ENCODE measurements around the gene NOSTRIN. TPM values are rescaled to one million over a fixed set of nuclear protein-coding genes. Genes with fewer than 3 reads are reported as not detected.
A peak's percentile ranks its signal among the peaks of the same experiment; 100 is the strongest.

Gene NOSTRIN
- polyA plus RNA-seq, 6 donors from 2014 or later = not detected

DNA sequence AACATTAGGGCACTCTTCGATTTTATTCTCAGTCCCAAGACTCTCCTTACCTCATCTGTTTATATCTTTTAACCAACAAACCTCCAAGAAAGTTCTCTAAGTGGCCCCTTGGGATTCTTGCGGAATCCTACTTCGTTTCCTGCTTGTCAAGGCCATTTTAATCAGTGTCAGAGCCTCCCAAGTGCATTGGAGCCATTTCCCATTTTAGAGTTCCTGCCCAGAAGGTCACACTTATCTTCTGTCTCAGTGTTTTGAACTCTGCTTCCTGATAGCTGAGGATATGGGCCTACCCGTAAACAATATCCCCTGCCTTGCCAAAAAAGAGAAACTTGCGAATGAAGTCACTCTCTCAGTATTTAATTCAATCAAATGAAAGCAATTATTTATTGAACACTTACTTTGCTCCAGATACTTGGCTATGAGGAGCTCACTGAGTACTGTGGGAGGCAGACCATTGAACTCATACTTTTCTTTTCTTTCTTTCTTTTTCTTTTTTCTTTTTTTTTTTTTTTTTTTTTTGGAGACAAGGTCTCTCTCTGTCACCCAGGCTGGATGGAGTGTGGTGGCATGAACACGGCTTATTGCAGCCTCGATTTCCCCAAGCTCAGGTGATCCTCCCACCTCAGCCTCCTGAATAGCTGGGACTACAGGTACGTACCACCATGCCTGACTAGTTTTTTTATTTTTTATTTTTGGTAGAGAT lies 5.7 kb upstream of the NOSTRIN start:
- H3K36me3 Mint-ChIP-seq = peaks cover 0 to 5% of the 10 kb centered on the region in 2 donors
- peaks cover 0 to 3% (median 0%) of the 10 kb centered on the region in 7 donors for H3K9me3 Mint-ChIP-seq

DNA sequence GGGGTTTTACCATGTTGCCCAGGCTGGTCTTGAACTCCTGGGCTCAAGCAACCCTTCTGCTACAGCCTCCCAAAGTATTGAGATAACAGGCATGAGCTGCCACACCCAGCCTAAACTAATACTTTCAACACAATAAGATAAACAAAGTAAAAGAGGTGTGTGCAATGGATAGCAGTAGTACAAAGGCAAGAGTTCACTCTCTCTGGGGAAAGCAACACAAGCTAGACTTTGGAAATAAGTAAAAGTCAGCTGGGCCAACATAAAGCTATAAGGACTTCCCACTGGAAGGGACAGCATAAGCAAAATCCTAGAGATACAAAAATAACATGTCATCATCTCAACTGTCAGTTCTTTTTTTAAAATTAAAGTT lies 5.2 kb upstream of the NOSTRIN start:
- H3K4me3 Mint-ChIP-seq = no peak overlapping the region
- H3K27ac Mint-ChIP-seq = no peak overlapping the region
- peaks cover 0 to 4% (median 0%) of the 10 kb centered on the region in 3 donors for H3K27me3 Mint-ChIP-seq
- H3K36me3 Mint-ChIP-seq = peaks cover 0 to 5% of the 10 kb centered on the region in 2 donors
- DNase-seq (no peak), ATAC-seq (ENCODE audit: low read depth in 2 of 2) (no peak)
- H3K9me3 Mint-ChIP-seq = peaks cover 0 to 3% (median 0%) of the 10 kb centered on the region in 7 donors
- H3K4me1 Mint-ChIP-seq = no peaks in the 10 kb centered on the region

More for the DNA sequence above, 5.7 kb upstream of the NOSTRIN start:
- DNase-seq = no peak
- H3K4me3 Mint-ChIP-seq = no peak overlapping the region
- H3K27ac Mint-ChIP-seq = peak overlapping the region in 1 of 6 donors; percentile 50
- H3K4me1 Mint-ChIP-seq = no peaks in the 10 kb centered on the region
- H3K27me3 Mint-ChIP-seq = peaks cover 0 to 4% (median 0%) of the 10 kb centered on the region in 3 donors
- ATAC-seq (ENCODE audit: low read depth in 2 of 2) = no peak

DNA sequence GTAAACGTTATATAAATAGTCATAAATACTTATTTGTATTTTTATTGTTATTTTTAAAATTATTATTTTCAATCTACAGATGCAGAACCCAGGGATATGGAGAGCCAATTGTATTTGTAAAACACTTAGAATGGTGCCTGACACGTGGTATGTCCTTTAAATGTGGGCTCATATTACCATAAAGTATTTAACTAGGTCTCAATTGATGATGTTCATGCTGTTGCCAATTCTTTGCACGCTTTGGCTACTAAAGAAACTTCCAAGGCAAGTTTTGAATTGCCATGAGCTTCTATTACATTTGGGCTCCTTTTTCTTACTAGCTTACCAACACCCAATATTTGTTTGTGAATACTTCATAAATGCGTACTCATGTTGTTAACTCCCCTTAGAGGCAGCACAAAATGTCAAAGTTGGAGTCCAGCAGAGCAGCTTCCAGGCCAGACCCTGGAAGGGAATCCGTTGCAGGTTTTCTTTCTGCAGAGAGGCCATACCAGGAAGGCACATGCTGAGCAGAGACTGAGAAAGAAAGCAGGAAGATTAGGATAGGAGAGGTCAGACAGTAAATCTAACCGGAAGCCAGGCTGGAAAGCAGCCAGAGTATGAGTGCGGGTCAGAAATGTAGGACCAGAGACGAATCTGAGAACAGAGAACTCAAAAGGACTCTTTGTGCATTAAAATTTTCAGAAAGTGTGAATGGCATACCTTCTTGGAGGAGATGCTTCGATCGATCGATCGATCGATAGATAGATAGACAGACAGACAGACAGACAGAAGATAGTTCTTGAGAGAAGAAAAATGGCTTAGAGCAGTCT lies 4.2 kb upstream of the NOSTRIN start:
- H3K9me3 Mint-ChIP-seq = peaks cover 0 to 3% (median 0%) of the 10 kb centered on the region in 7 donors
- no peak overlapping the region for H3K27ac Mint-ChIP-seq
- no peaks in the 10 kb centered on the region for H3K36me3 Mint-ChIP-seq
- DNase-seq (no peak), ATAC-seq (ENCODE audit: low read depth in 2 of 2) (no peak)
- peaks cover 0 to 4% (median 0%) of the 10 kb centered on the region in 3 donors for H3K27me3 Mint-ChIP-seq
- no peak overlapping the region for H3K4me3 Mint-ChIP-seq
- H3K4me1 Mint-ChIP-seq = no peaks in the 10 kb centered on the region

DNA sequence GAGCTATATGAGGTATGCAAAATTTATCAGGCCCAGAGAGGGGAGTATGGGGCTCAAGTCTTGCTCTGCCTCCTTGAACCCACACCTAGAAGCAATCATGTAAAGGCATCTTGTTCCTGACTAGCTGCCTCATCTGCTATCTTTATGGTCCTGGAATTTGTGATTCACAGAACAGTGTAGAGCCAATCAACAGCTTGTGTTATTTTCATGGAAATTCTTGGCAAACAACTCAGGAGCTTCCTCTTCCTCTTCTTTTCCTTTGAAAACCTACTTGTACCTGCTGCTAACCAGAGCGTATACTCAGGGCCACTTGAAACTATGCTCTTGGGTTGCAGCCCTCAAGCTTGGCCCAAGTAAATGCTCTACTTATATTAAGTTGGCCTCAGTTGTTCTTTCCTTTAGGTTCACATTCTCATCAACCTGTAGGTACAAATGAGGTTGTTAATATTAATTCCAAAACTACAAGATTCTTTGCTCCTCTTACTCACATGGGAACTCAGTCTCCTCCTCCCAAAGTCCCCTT lies 3.5 kb upstream of the NOSTRIN start:
- Mint-ChIP-seq H3K4me1 (no peaks in the 10 kb centered on the region), H3K4me3 (no peak overlapping the region), H3K9me3 (peaks cover 0 to 2% (median 0%) of the 10 kb centered on the region in 7 donors), H3K27ac (no peak overlapping the region), H3K27me3 (peaks cover 0 to 3% (median 0%) of the 10 kb centered on the region in 3 donors), H3K36me3 (no peaks in the 10 kb centered on the region)
- no peak for DNase-seq
- no peak for ATAC-seq (ENCODE audit: low read depth in 2 of 2)

DNA sequence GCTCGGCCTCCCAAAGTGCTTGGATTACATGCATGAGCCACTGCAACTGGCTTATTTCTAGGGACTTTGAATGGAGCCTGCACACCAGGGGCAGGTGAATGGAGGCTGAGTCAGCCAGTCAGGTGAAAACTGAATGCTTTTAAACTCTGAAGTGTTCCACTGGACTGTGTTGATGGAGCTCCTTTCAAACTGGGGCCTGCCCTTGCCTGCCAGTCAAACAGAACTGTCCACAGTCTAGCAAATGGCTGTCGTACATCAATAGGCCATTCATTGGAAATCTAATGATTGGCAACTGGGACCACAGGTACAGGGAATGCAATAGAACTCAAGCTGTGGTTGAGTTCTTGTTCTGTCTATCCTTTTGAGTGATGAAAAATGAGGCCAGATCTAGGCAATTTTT lies 966 bp upstream of the NOSTRIN start:
- Mint-ChIP-seq H3K4me3 (no peak overlapping the region), H3K36me3 (no peaks in the 10 kb centered on the region), H3K4me1 (no peaks in the 10 kb centered on the region), H3K27me3 (no peaks in the 10 kb centered on the region), H3K27ac (no peak overlapping the region), H3K9me3 (no peaks in the 10 kb centered on the region)
- DNase-seq = no peak
- ATAC-seq (ENCODE audit: low read depth in 2 of 2) = no peak

DNA sequence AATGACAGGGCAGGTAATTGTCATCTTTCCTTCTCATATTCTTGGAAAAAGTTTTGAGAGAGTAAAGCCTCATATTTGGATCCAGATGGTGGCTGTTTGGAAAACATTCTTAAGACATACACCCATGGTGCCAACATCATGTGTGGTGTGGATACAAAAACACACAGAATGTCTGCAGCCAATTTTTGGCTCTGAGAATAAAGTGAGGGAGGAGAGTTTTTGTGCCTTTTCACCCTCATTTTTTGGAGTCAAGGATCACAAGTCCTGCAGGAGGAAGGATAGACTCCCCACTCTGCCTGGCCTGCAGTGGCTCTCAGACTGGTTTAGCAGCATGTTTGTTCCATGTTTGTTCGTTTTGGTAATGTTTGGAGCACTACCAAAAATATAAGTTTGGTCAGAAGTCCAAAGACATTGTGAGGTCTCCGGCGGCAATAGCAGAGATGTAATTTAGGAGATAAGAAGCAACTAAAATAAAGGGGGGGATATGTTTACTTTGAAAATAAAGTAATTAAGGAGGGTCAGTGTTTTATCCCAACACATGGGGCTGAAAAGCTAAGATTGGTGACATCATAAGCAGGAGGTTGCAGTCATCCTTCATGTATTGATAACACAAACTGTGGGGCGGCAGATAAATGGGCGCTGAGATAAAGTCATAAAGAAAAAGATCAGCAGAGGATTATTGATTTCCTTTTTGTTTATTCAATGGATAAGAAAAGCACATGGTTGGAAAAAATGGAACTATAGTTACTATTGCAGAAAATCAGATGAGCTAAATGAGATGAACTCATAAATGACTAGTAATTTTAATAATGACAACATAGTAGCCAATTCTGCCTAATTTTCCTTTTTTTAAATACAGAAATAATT lies 655 bp downstream of the NOSTRIN start:
- Mint-ChIP-seq H3K9me3 (no peaks in the 10 kb centered on the region), H3K27me3 (no peaks in the 10 kb centered on the region), H3K4me3 (no peak overlapping the region), H3K36me3 (no peaks in the 10 kb centered on the region), H3K4me1 (no peaks in the 10 kb centered on the region), H3K27ac (no peak overlapping the region)
- DNase-seq (no peak), ATAC-seq (ENCODE audit: low read depth in 2 of 2) (no peak)

DNA sequence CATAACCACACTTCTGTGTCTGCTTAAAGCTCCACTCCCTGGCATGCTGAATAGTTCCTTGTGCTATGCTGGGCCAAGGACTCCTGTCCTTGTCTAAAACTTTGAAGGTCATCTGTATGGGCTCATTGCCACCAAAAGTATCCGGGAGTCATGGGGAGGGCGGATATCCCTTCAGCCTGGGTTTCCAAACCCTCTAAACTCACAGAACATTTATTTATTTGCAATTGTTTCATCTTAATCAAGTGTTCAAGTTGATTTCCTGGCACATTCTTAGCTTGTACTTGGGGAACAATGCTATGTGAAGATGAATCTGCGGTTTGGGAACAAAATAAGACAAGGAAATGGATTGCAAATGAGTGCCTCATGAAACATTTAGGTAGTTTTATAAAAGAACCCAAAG lies 1.8 kb downstream of the NOSTRIN start:
- no peak for DNase-seq
- no peak for ATAC-seq (ENCODE audit: low read depth in 2 of 2)
- H3K36me3 Mint-ChIP-seq = no peaks in the 10 kb centered on the region
- H3K27ac Mint-ChIP-seq = peak overlapping the region in 1 of 6 donors; percentile 61
- no peak overlapping the region for H3K4me3 Mint-ChIP-seq
- H3K9me3 Mint-ChIP-seq = no peaks in the 10 kb centered on the region
- H3K4me1 Mint-ChIP-seq = no peaks in the 10 kb centered on the region
- no peaks in the 10 kb centered on the region for H3K27me3 Mint-ChIP-seq

DNA sequence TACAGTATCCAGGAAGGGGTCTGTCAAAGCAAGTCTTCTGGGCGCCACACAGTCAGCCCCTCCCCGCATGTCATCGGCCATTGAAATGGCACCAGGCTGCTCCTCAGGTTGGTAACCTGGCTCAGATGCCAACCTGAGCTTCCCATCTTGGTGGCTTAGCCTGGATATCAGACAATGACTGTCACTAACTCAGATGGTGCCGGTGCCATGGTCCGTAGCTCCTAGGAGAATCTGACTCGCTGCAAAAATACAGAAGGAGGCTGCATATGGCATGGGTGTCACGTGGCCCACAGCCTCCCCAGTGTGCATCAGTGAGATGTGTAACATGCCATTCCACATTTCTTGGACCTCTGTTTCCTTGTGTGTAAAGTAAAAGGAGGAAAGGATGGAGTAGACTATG lies 3.2 kb downstream of the NOSTRIN start:
- no peaks in the 10 kb centered on the region for H3K36me3 Mint-ChIP-seq
- H3K9me3 Mint-ChIP-seq = no peaks in the 10 kb centered on the region
- no peak for DNase-seq
- no peak overlapping the region for H3K4me3 Mint-ChIP-seq
- H3K4me1 Mint-ChIP-seq = no peaks in the 10 kb centered on the region
- H3K27ac Mint-ChIP-seq = no peak overlapping the region
- H3K27me3 Mint-ChIP-seq = no peaks in the 10 kb centered on the region
- ATAC-seq (ENCODE audit: low read depth in 2 of 2) = no peak

DNA sequence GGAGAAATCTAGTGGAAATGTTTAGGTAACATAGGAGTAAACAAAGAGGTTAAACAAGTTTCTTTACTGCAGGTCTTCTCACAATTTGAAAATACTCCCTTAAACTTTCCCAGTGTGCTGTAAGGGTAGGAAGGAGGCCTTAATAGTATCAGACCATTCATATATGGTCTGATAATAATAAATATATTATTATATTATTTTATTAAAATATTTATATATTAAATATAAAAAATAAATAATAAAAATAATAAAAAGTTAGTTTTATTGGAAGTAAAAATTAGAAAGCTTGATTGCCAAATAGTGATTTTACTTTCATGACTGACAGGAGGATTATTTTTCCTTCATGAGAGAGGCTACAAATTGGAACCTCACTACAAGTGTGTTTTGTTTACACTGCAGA lies 7.1 kb downstream of the NOSTRIN start:
- no peak overlapping the region for H3K4me3 Mint-ChIP-seq
- no peaks in the 10 kb centered on the region for H3K27me3 Mint-ChIP-seq
- H3K4me1 Mint-ChIP-seq = no peaks in the 10 kb centered on the region
- no peaks in the 10 kb centered on the region for H3K9me3 Mint-ChIP-seq
- DNase-seq (no peak), ATAC-seq (ENCODE audit: low read depth in 2 of 2) (no peak)
- H3K36me3 Mint-ChIP-seq = no peaks in the 10 kb centered on the region
- H3K27ac Mint-ChIP-seq = no peak overlapping the region

DNA sequence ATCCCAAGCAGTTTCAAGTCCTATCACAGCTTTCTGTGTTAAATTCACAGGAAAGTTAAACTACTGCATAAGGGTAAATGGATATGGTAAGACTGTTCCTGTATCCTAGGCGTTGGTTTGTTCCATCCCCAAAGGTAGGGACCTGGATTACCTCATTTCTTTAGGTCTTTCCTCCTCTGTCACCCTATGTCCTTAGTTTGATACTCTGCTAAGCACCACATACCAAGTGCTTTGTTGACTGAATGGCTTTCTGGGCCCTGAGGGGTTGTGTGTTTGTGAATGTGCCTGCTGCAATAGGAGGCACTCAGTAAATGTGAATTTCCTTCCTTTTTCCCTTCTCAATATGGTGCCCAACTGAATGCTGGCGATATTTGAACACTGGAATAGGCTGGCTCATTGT lies 7.8 kb downstream of the NOSTRIN start:
- Mint-ChIP-seq H3K27me3 (no peaks in the 10 kb centered on the region), H3K4me1 (no peaks in the 10 kb centered on the region), H3K27ac (no peak overlapping the region), H3K4me3 (no peak overlapping the region), H3K9me3 (no peaks in the 10 kb centered on the region), H3K36me3 (no peaks in the 10 kb centered on the region)
- DNase-seq (no peak), ATAC-seq (ENCODE audit: low read depth in 2 of 2) (no peak)

DNA sequence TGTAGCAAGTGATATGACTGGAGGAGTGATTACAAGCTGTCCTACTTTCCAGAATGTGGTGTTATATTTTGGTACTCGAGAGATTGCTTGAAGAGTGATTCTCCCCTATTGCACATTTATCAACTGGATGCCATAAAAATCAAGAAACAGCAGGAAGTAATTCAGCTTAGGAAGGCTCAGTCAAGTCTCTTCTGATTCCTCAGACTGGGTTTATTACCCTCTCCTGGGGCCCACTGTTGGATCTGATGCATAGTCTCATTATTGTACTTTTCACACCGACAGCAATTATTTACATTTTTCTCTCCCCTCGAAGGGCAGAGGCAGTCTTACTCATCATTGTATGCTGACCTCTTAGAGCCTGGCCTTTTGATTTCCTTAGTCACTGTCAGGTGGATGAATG lies 9.3 kb downstream of the NOSTRIN start:
- Mint-ChIP-seq H3K27ac (peak overlapping the region in 1 of 6 donors; percentile 54), H3K4me1 (no peaks in the 10 kb centered on the region), H3K4me3 (no peak overlapping the region), H3K27me3 (no peaks in the 10 kb centered on the region), H3K36me3 (no peaks in the 10 kb centered on the region), H3K9me3 (no peaks in the 10 kb centered on the region)
- no peak for ATAC-seq (ENCODE audit: low read depth in 2 of 2)
- no peak for DNase-seq

DNA sequence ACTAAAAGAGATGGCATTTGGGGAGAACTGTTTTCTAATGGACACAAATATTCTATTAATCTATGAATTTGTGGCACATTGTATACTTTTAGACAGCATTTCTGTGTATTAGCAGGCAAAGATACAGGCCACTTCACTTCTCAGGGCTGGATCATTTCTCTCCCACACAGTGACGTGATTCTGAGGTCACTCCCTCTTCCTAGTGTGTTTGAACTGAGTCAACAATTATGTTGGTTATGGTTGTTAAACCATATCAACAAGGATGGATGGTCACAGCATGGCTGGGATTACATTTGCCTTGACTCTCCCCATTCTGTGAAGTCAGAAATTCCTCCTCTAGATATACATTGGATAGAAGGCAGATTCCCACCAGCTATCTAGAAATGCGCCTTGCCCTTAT lies 11.6 kb downstream of the NOSTRIN start:
- ATAC-seq (ENCODE audit: low read depth in 2 of 2) (no peak), DNase-seq (no peak)
- H3K4me3 Mint-ChIP-seq = no peak overlapping the region
- no peaks in the 10 kb centered on the region for H3K36me3 Mint-ChIP-seq
- no peak overlapping the region for H3K27ac Mint-ChIP-seq
- no peaks in the 10 kb centered on the region for H3K4me1 Mint-ChIP-seq
- no peaks in the 10 kb centered on the region for H3K27me3 Mint-ChIP-seq
- no peaks in the 10 kb centered on the region for H3K9me3 Mint-ChIP-seq
